IgD-negative memory B cell (primary cell): ENCODE results near the gene INPP5F. TPM values are rescaled to one million over a fixed set of nuclear protein-coding genes. Genes with fewer than 3 reads are reported as not detected.
"Not testable (repeated sequence)": the region's sequence is repeated elsewhere in the genome, so short reads cannot be mapped to it uniquely, and the experiment has no call there.

Experiments used
- H3K27ac Mint-ChIP-seq, 3 donors: one replicate each; pipeline ENCODE4 v1.8.0; 2020 to 2022; ENCODE audit warnings: mild to moderate bottlenecking in 3 of 3, mixed read lengths in 3 of 3, moderate library complexity in 1 of 3
- H3K27me3 Mint-ChIP-seq: one replicate; pipeline ENCODE4 v1.8.0; 2021; ENCODE audit warnings: mixed read lengths
- H3K36me3 Mint-ChIP-seq: one replicate; pipeline ENCODE4 v1.8.0; 2020; ENCODE audit warnings: mild to moderate bottlenecking, mixed read lengths
- H3K4me1 Mint-ChIP-seq, 3 donors: one replicate each; pipeline ENCODE4 v1.8.0; 2020 to 2022; ENCODE audit warnings: mixed read lengths in 3 of 3, mild to moderate bottlenecking in 1 of 3
- H3K4me3 Mint-ChIP-seq, 4 donors: one replicate each; pipeline ENCODE4 v1.8.0; 2020 to 2022; ENCODE audit warnings: mild to moderate bottlenecking in 4 of 4, mixed read lengths in 4 of 4, moderate library complexity in 3 of 4
- H3K9me3 Mint-ChIP-seq, 3 donors: one replicate each; pipeline ENCODE4 v1.8.0; 2020 to 2021; ENCODE audit warnings: mixed read lengths in 3 of 3, mild to moderate bottlenecking in 1 of 3
- polyA plus RNA-seq: library from polyadenylated mRNA; unstranded; fragments of 300-500 nt; fragmentation: Illumina TruSeq; gene quantifications from one replicate; pipeline ENCODE4 v1.2.3, GENCODE V29; 2021

Gene INPP5F
- polyA plus RNA-seq, 1 donor from 2014 or later: 12.0 TPM

DNA sequence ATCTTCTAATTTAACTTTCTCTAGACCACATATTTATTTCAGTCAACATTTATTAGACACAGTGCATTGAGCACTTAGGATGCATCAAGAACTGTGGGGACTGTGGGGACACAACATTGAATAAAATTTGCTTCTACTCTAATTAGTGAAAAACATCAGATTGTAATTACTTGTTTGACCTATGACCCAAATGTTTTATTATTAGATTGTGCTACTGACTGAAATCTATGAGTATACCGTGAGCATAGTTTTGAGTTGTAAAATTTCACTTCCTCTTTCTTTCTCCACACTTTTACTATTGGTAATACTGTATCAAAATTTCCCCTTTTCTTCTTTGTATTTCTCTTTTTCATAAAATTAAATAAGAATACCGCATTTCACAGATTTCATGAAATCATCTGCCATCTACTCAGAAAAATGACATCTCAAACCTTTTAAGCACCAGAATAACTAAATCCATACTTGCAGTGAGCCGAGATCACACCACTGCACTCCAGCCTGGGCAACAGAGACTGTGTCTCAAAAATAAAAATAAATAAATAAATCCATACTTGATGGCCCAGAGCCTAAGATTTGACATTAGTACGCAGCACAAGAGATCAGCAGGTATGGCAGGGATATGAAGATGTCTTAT is 25.4 kb upstream of the INPP5F start:
- no peaks in the 10 kb centered on the region for H3K9me3 Mint-ChIP-seq
- peak overlapping the region; percentile 37 to 93 (median 89) for H3K27ac Mint-ChIP-seq
- peak overlapping the region; percentile 8 to 89 (median 70) for H3K4me3 Mint-ChIP-seq
- peaks cover 42 to 52% (median 43%) of the 10 kb centered on the region in 3 donors for H3K4me1 Mint-ChIP-seq
- H3K36me3 Mint-ChIP-seq: peaks cover 2% of the 10 kb centered on the region
- no peaks in the 10 kb centered on the region for H3K27me3 Mint-ChIP-seq

DNA sequence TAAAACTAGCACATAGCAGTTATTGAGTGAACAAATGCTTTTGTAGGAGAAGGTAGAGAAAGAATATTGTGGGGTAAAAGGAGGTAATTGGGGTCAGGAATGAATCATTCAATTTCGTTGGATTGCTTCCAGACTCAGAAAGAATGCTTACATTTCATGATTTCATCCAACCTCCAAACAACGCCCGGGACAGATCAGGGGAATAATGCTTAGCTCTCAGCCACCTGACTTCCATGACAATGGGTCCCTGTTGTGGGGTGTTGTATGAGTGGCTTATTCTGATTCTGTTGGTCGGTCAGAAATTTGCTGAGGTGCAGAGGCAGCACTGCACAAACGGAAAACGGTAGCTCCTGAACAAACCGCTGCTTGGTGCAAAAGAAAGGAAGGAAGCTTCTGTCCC is 24.0 kb upstream of the INPP5F start:
- H3K27ac Mint-ChIP-seq: peak overlapping the region in 2 of 3 donors; percentile 67 to 91
- peaks cover 3 to 5% (median 4%) of the 10 kb centered on the region in 3 donors for H3K9me3 Mint-ChIP-seq
- peaks cover 49 to 52% (median 51%) of the 10 kb centered on the region in 3 donors for H3K4me1 Mint-ChIP-seq
- peak overlapping the region in 2 of 4 donors; percentile 7 to 81 for H3K4me3 Mint-ChIP-seq
- no peaks in the 10 kb centered on the region for H3K27me3 Mint-ChIP-seq
- peaks cover 4% of the 10 kb centered on the region for H3K36me3 Mint-ChIP-seq

DNA sequence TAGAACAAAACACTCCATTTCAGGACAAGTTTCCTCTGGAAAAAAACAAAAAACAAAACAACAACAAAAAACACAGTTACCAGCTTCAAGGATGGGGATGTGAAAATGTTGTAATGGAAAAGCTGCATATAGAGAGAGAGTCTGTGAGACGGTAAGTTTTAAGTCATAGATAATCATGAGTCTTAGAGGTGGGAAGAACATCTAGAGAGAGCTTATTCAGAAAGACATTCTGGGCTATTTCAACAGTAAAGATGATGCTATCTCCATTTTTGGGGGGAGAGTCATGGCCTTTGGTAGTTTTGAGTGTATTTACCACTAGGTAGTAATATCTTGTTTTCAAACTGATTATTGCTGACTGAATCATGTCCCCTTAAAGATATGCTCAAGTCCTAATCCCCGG is 23.3 kb upstream of the INPP5F start:
- Mint-ChIP-seq H3K27me3 (no peaks in the 10 kb centered on the region), H3K4me1 (peaks cover 49 to 56% (median 56%) of the 10 kb centered on the region in 3 donors), H3K36me3 (peaks cover 5% of the 10 kb centered on the region), H3K4me3 (peak overlapping the region in 2 of 4 donors; percentile 81 to 84), H3K9me3 (peaks cover 4 to 10% (median 8%) of the 10 kb centered on the region in 3 donors), H3K27ac (peak overlapping the region; percentile 64 to 91 (median 67))

DNA sequence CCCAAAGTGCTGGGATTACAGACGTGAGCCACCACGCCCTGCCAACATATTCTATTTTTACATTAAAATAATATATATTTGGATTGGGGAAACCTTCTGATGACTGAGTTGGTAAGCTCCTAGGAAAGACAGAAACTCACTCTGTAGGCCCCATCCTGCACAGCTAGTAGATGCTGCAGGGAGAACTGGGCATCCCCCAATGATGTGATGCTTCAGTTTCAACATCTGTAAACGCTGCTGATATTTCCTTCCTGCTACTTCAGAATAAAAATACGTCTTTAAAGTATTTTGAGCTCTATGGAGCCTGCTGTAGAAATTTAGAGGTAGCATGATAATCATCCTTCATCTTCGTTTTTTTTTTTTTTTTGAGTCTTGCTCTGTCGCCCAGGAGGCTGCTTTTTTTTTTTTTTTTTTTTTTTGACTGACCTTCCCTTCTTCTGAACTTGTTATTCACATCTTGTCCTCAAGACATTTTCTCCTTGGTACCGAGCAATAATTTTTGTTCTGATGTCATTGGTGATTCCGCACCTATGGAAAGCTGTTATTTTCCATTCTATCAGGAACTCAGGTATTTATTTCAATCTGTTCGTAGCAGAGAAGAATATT is 21.8 kb upstream of the INPP5F start:
- peaks cover 42 to 62% (median 59%) of the 10 kb centered on the region in 3 donors for H3K4me1 Mint-ChIP-seq
- H3K27me3 Mint-ChIP-seq: no peaks in the 10 kb centered on the region
- peak overlapping the region; percentile 60 to 84 (median 81) for H3K4me3 Mint-ChIP-seq
- H3K36me3 Mint-ChIP-seq: peaks cover 3% of the 10 kb centered on the region
- H3K27ac Mint-ChIP-seq: peak overlapping the region; percentile 95 to 99 (median 96)
- H3K9me3 Mint-ChIP-seq: peaks cover 4 to 12% (median 8%) of the 10 kb centered on the region in 3 donors

DNA sequence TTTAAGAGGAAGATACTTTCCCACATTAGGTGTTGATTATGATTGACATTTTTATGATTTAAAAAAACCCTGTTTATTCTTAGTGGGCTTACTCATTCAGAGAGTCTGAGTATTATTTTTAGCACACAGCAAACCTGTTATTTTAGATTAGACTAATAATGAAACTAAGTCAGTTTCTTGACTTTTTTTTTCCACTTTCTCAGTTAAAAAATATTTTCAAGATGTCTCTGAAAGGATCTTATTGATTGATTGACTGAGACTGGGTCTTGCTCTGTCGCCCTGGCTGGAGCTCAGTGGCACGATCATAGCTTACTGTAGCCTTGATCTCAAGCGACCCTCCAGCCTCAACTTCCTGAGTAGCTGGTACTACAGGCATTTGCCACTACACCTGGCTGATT is 20.4 kb upstream of the INPP5F start:
- no peaks in the 10 kb centered on the region for H3K27me3 Mint-ChIP-seq
- peaks cover 48 to 66% (median 63%) of the 10 kb centered on the region in 3 donors for H3K4me1 Mint-ChIP-seq
- H3K4me3 Mint-ChIP-seq: peak overlapping the region; percentile 60 to 84 (median 81)
- H3K36me3 Mint-ChIP-seq: peaks cover 3% of the 10 kb centered on the region
- peak overlapping the region; percentile 95 to 99 (median 96) for H3K27ac Mint-ChIP-seq
- H3K9me3 Mint-ChIP-seq: peaks cover 4 to 12% (median 8%) of the 10 kb centered on the region in 3 donors

DNA sequence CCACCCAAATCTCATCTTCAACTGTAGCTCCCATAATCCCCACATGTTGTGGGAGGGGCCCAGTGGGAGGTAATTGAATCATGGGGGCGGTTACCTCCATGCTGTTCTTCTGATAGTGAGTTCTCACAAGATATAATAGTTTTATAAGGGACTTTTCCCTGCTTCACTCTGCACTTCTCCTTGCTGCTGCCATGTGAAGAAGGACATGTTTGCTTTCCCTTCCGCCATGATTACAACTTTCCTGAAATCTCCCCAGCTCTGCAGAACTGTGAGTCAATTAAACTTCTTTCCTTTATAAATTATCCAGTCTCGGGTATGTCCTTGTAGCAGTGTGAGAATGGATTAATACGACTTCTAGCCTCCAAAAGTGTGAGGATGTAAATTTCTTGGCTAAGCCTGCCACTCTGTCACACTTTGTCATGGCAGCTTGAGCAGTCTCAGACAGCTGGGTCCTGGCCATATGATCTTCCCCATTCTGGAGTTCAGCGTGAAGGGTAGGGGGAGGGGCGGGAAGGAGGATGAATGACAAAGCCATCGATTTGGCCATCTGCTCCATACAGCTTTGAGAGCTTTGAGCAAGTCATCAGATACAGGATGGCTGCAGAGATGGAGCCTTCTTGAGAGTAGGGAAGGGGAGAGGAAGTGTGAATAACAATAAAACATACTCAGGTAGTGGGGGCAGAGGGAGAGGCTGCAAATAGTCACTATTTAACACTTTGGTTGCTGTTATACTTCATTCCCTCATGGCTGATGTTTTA is 19.1 kb upstream of the INPP5F start:
- Mint-ChIP-seq H3K9me3 (peaks cover 4 to 12% (median 11%) of the 10 kb centered on the region in 3 donors), H3K4me3 (peak overlapping the region in 3 of 4 donors; percentile 14 to 82 (median 59)), H3K36me3 (peaks cover 3% of the 10 kb centered on the region), H3K27ac (peak overlapping the region in 2 of 3 donors; percentile 84 to 99), H3K4me1 (peaks cover 40 to 60% (median 60%) of the 10 kb centered on the region in 3 donors), H3K27me3 (no peaks in the 10 kb centered on the region)

DNA sequence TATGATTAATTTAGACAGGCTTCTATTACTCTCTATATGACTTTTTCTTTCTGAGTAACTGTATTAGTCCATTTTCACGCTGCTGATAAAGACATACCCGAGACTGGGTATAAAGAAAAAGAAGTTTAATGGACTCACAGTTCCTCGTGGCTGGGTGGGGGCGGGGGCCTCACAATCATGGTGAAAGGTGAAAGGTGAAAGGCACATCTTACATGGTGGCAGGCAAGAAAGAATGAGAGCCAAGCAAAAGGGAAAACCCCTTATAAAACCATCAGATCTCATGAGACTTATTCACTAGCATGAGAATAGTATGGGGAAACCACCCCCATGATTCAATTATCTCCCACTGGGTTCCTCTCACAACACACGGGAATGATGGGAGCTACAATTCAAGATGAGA is 18.5 kb upstream of the INPP5F start:
- H3K36me3 Mint-ChIP-seq, H3K27me3 Mint-ChIP-seq: not testable (repeated sequence)
- H3K27ac Mint-ChIP-seq: peak overlapping the region in 1 of 3 donors; percentile 84
- peaks cover 38 to 56% (median 55%) of the 10 kb centered on the region in 3 donors for H3K4me1 Mint-ChIP-seq
- peak overlapping the region in 2 of 4 donors; percentile 59 to 81 for H3K4me3 Mint-ChIP-seq
- H3K9me3 Mint-ChIP-seq: peaks cover 4 to 12% (median 11%) of the 10 kb centered on the region in 3 donors

DNA sequence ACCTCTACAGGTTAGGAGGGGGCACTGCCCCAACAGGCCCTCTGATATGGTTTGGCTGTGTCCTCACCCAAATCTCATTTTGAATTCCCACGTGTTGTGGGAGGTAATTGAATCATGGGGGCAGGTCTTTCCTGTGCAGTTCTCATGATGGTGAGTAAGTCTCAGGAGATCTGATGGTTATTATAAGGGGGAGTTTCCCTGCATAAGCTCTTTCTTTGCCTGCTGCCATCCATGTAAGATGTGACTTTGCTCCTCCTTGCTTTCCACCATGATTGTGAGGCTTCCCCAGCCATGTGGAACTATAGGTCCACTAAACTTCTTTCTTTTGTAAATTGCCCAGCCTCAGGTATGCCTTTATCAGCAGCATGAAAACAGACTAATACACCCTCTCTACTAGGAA is 14.9 kb upstream of the INPP5F start:
- not testable (repeated sequence) for H3K36me3 Mint-ChIP-seq, H3K4me3 Mint-ChIP-seq, H3K27me3 Mint-ChIP-seq
- Mint-ChIP-seq H3K9me3 (peaks cover 4 to 12% (median 10%) of the 10 kb centered on the region in 3 donors), H3K27ac (peak overlapping the region in 1 of 3 donors; percentile 49), H3K4me1 (peaks cover 22 to 45% (median 39%) of the 10 kb centered on the region in 3 donors)

DNA sequence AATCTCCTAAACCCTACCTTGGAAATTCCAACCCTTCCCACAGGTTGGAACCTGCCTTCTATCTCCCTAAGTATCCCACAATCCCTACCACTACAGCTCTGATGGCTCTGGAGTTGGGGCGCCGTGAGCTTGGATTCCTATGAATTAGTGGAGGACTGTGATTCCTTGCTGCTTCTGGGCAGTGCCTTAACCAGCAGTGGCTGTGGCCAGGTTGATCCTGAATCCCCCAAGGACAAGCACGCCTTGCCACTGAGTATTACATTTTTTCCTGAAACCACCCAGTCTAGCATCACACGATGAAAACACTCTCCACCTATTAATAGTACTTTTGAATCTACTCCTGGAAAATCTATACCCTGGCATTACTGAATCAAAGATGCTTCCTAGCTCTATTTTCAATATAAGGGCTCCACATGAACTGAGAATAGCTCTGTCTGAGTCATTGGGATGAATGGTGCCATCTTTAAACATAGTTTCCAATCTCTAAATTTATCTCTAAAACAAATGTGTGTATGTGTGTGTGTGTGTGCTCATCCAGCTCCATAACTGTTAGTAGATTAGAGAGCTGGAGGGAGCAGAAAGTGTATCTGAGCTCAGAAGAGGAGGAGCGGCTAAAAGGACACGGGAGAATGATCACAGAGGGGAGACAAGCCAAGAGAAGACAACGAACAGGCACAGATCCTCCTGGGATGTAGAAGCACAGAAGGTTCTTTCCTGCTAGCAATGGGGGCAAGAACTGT is 11.9 kb upstream of the INPP5F start:
- H3K27ac Mint-ChIP-seq: peak overlapping the region in 1 of 3 donors; percentile 64
- H3K36me3 Mint-ChIP-seq: peaks cover 5% of the 10 kb centered on the region
- no peaks in the 10 kb centered on the region for H3K27me3 Mint-ChIP-seq
- H3K4me1 Mint-ChIP-seq: peaks cover 20 to 29% (median 23%) of the 10 kb centered on the region in 3 donors
- H3K9me3 Mint-ChIP-seq: peaks cover 0 to 3% (median 0%) of the 10 kb centered on the region in 3 donors
- H3K4me3 Mint-ChIP-seq: peak overlapping the region in 1 of 4 donors; percentile 65

DNA sequence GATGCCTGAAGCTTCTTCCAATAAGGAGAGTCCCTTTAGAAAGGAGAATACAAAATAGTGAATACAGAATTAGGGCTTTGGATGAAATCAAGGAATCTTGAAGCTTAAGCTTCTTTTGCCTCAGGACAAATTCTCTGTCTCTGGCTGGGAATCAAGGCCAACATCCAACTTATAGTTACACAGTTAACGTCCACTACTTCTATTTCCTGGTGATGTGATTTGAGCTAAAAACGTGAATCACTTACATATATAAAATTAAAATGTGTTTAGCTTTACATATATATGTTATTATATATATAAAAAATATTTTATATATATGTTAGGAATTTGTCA is 11.4 kb upstream of the INPP5F start:
- Mint-ChIP-seq H3K27ac (peak overlapping the region in 1 of 3 donors; percentile 64), H3K4me3 (no peak overlapping the region), H3K27me3 (no peaks in the 10 kb centered on the region), H3K4me1 (peaks cover 16 to 23% (median 18%) of the 10 kb centered on the region in 3 donors), H3K36me3 (peaks cover 5% of the 10 kb centered on the region), H3K9me3 (peaks cover 0 to 3% (median 0%) of the 10 kb centered on the region in 3 donors)

DNA sequence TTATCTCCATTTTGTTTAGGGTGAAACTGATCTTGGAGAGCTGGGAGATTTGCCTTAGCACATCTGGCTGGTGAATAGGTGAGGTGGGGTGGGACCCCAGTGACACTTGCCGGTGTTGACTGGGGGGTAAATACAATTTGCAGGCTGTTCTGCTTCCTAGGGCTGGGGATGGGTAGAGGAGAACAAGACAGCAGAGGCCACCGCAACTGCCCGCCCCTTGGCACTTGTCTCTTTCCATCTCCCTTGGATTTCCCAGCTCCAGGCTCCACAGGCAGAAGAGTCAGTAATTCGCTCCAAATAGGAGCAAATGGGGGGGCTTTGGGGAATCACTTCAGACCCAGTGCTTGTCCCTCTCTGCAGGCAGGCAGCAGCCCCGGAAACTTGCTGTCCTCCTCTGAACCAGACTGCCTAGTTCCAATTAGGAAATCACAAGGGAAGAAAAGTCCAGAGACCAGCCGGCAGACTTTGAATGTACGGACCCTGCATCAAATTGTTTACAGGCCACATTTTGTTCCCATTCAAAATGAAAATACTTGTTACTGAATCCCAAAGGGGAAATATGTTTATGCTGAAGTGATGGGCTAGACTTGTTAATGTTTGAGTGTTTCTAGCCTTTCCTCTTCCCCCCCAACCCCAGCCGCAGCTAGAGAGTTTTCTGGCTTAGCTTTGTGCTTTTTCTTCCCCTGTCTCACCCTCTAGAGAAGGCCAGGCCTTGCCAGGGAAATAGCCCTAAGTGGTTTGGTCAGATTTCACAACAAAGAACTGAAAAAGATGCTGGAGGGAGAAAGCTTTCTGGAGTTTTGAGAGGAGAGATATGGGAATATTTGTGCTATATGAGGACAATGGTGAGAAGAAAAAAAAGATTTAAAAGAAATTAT is 10.0 kb upstream of the INPP5F start:
- Mint-ChIP-seq H3K9me3 (peaks cover 0 to 3% (median 0%) of the 10 kb centered on the region in 3 donors), H3K4me3 (no peak overlapping the region), H3K27ac (peak overlapping the region in 2 of 3 donors; percentile 10 to 26), H3K36me3 (peaks cover 5% of the 10 kb centered on the region), H3K27me3 (no peaks in the 10 kb centered on the region), H3K4me1 (peaks cover 9 to 18% (median 15%) of the 10 kb centered on the region in 3 donors)

DNA sequence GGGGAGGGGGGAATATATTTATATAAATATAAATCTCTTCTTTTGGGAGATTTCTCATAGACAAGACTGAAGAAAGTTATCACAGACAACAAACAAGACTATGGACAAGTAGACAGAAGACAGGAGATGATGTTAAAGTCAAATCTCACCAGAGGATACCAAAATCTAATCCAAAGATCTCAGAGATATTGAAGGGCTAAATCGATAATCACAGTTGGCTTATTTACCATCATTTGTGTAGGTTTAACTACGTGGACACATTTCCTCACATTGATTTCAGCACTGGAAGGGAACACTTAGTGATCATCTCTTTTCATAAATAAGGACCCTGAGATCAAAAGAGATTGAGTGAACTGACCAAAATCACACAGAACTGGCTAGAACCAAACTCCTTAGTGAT is 2.7 kb upstream of the INPP5F start:
- Mint-ChIP-seq H3K4me3 (peak overlapping the region in 1 of 4 donors; percentile 71), H3K4me1 (peaks cover 33 to 42% (median 36%) of the 10 kb centered on the region in 3 donors), H3K36me3 (no peaks in the 10 kb centered on the region), H3K27me3 (no peaks in the 10 kb centered on the region), H3K9me3 (no peaks in the 10 kb centered on the region), H3K27ac (peak overlapping the region in 2 of 3 donors; percentile 21 to 86)

DNA sequence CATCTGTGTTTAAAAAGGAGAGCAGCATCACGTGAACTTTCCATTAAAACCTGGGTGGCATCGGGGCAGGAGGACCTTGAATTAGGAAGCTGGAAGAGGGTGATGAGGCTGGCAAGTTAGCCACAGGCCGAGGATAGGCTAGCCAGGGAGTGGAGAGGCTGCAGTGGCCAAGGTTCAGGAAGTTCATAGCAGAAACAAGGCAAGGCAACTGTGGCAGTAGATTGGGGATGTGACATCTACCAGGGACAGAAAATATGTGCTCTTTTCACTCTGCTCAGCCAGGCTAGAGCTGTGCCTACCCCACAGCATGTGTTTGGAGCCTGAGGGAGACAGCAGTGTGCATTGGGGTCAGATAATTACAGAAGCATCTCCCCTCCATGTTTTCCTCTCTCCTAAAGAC is 2.2 kb upstream of the INPP5F start:
- H3K4me3 Mint-ChIP-seq: peak overlapping the region in 2 of 4 donors; percentile 14 to 71
- peaks cover 37 to 46% (median 39%) of the 10 kb centered on the region in 3 donors for H3K4me1 Mint-ChIP-seq
- H3K27me3 Mint-ChIP-seq: no peaks in the 10 kb centered on the region
- H3K36me3 Mint-ChIP-seq: no peaks in the 10 kb centered on the region
- H3K27ac Mint-ChIP-seq: peak overlapping the region; percentile 21 to 99 (median 86)
- H3K9me3 Mint-ChIP-seq: no peaks in the 10 kb centered on the region
